ENCODE measurements around the gene NRF1. TPM values are rescaled to one million over a fixed set of nuclear protein-coding genes. Genes with fewer than 3 reads are reported as not detected.

The NRF1 gene
- total and polyA plus RNA-seq, 10 of the 15 experiments (the other 5 are each of a cell fraction or from before 2014, with no cell fraction given) = 3.5 to 23.1 (median 13.5) TPM

DNA sequence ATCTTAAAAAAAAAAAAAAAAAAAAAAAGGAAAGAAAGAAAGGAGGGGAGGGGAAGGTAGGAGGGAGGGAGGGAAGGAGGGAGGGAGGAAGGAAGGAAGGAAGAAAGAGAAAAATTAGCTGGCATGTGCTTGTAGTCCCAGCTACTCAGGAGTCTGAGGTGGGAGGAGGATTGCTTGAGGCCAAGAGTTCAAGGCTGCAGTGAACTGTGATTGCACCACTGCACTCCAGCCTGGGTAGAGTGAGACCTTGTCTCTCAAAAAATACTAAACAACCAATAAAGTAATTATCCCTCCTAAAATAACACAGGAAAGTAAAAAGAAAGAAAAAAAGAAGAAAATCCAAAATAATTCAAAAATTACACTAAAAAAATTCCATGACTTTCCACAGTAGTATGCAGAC is 13.8 kb upstream of the NRF1 start:
- in situ Hi-C loops (cut with MboI) = no loop called here
- no peak for TF ChIP-seq SMAD1 (IDR thresholded peaks at IDR 0.05; ENCODE audit: low read depth, partially characterized antibody)
- TF ChIP-seq SP1 (IDR thresholded peaks at IDR 0.05; ENCODE audit: low read depth, low read length) = no peak
- no peak for TF ChIP-seq CREM (IDR thresholded peaks at IDR 0.05; ENCODE audit: low read depth)
- TF ChIP-seq ATF7 (IDR thresholded peaks at IDR 0.05; ENCODE audit: low read depth) = no peak
- no peak for TF ChIP-seq JUND (IDR thresholded peaks at IDR 0.05; ENCODE audit: low read depth, low read length)
- TF ChIP-seq NRF1 (conservative IDR thresholded peaks at IDR 0.05; ENCODE audit: low read depth, low read length) = no peak
- TF ChIP-seq, protein P1, sequence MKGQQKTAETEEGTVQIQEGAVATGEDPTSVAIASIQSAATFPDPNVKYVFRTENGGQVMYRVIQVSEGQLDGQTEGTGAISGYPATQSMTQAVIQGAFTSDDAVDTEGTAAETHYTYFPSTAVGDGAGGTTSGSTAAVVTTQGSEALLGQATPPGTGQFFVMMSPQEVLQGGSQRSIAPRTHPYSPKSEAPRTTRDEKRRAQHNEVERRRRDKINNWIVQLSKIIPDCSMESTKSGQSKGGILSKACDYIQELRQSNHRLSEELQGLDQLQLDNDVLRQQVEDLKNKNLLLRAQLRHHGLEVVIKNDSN (IDR thresholded peaks at IDR 0.05; ENCODE audit: borderline replicate concordance, extremely low read length, insufficient read depth, low read depth, low read length) = no peak
- TF ChIP-seq NR2C2 (IDR thresholded peaks at IDR 0.05; ENCODE audit: borderline replicate concordance, control insufficient read depth, insufficient read length, low read depth) = no peak
- TF ChIP-seq BHLHE40 (IDR thresholded peaks at IDR 0.05; ENCODE audit: borderline replicate concordance in 1 of 2, low read depth in 2 of 2, low read length in 1 of 2) = no peak
- no peak for TF ChIP-seq CHD4 (IDR thresholded peaks at IDR 0.05)
- TF ChIP-seq, protein P2, sequence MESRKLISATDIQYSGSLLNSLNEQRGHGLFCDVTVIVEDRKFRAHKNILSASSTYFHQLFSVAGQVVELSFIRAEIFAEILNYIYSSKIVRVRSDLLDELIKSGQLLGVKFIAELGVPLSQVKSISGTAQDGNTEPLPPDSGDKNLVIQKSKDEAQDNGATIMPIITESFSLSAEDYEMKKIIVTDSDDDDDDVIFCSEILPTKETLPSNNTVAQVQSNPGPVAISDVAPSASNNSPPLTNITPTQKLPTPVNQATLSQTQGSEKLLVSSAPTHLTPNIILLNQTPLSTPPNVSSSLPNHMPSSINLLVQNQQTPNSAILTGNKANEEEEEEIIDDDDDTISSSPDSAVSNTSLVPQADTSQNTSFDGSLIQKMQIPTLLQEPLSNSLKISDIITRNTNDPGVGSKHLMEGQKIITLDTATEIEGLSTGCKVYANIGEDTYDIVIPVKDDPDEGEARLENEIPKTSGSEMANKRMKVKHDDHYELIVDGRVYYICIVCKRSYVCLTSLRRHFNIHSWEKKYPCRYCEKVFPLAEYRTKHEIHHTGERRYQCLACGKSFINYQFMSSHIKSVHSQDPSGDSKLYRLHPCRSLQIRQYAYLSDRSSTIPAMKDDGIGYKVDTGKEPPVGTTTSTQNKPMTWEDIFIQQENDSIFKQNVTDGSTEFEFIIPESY (IDR thresholded peaks at IDR 0.05) = no peak
- TF ChIP-seq, protein P3, sequence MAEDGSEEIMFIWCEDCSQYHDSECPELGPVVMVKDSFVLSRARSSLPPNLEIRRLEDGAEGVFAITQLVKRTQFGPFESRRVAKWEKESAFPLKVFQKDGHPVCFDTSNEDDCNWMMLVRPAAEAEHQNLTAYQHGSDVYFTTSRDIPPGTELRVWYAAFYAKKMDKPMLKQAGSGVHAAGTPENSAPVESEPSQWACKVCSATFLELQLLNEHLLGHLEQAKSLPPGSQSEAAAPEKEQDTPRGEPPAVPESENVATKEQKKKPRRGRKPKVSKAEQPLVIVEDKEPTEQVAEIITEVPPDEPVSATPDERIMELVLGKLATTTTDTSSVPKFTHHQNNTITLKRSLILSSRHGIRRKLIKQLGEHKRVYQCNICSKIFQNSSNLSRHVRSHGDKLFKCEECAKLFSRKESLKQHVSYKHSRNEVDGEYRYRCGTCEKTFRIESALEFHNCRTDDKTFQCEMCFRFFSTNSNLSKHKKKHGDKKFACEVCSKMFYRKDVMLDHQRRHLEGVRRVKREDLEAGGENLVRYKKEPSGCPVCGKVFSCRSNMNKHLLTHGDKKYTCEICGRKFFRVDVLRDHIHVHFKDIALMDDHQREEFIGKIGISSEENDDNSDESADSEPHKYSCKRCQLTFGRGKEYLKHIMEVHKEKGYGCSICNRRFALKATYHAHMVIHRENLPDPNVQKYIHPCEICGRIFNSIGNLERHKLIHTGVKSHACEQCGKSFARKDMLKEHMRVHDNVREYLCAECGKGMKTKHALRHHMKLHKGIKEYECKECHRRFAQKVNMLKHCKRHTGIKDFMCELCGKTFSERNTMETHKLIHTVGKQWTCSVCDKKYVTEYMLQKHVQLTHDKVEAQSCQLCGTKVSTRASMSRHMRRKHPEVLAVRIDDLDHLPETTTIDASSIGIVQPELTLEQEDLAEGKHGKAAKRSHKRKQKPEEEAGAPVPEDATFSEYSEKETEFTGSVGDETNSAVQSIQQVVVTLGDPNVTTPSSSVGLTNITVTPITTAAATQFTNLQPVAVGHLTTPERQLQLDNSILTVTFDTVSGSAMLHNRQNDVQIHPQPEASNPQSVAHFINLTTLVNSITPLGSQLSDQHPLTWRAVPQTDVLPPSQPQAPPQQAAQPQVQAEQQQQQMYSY (CRISPR knock-in tag; IDR thresholded peaks at IDR 0.05) = no peak
- TF ChIP-seq FOXM1 (IDR thresholded peaks at IDR 0.05; ENCODE audit: low read depth, low read length) = no peak
- no peak for TF ChIP-seq TCF7 (IDR thresholded peaks at IDR 0.05; ENCODE audit: borderline replicate concordance)
- BruUV-seq (replicated peaks) = no TSS peak
- no peak overlapping the region for H3K4me2 ChIP-seq (ENCODE audit: control insufficient read depth, insufficient read depth)
- H3K9ac ChIP-seq (ENCODE audit: control insufficient read depth, insufficient read depth, low read length) = no peak overlapping the region
- SMC1A ChIA-PET (ENCODE audit: uncharacterized antibody, unreplicated experiment) = no interaction called here
- H3K27me3 ChIP-seq (replicated peaks in 1 of 2; ENCODE audit: control insufficient read depth in 2 of 2, insufficient read depth in 2 of 2, low read length in 1 of 2) = no peaks in the 10 kb centered on the region
- FAIRE-seq = no peak
- no peak overlapping the region for H2AFZ ChIP-seq (ENCODE audit: control insufficient read depth, low read depth, low read length)
- H3K79me2 ChIP-seq (ENCODE audit: control insufficient read depth, insufficient read depth, low read length) = no peaks in the 10 kb centered on the region
- no peak overlapping the region for H3K27ac ChIP-seq (ENCODE audit: control insufficient read depth, insufficient read depth)
- DNase-seq (ENCODE audit: low read depth, low spot score) = no peak
- POLR2A ChIA-PET = interaction anchor here (0.6 to 0.7 kb wide), 2 partner anchors 44 to 1793 kb away, joined by 3 read pairs; no protein-coding TSS in a partner anchor
- H3K9me3 ChIP-seq (replicated peaks; ENCODE audit: control insufficient read depth, insufficient read depth, low read length) = no peaks in the 10 kb centered on the region
- CTCF ChIA-PET = no interaction called here
- intact Hi-C loops (cut with micrococcal nuclease; ENCODE audit: unreplicated experiment) = no loop called here
- no peaks in the 10 kb centered on the region for H4K20me1 ChIP-seq (ENCODE audit: control insufficient read depth, insufficient read depth)
- no peaks in the 10 kb centered on the region for H3K4me1 ChIP-seq (ENCODE audit: control insufficient read depth, insufficient read depth, low read length)
- no peaks in the 10 kb centered on the region for H3K36me3 ChIP-seq (ENCODE audit: control insufficient read depth in 2 of 2, insufficient read depth in 2 of 2, low read length in 1 of 2)
- no peak for ATAC-seq
- RAD21 ChIA-PET (ENCODE audit: unreplicated experiment) = no interaction called here
- no peak overlapping the region for H3K4me3 ChIP-seq
